ENCODE measurements around the gene BMP15. TPM values are rescaled to one million over a fixed set of nuclear protein-coding genes. Genes with fewer than 3 reads are reported as not detected.

Gene BMP15
- total RNA-seq: not detected

- no peak within 1 kb of the TSS for H3K4me3 Mint-ChIP-seq
- no peaks in the 10 kb centered on the region for H3K4me1 Mint-ChIP-seq (ENCODE audit: low read depth)
- CTCF ChIA-PET: no interaction called here
- POLR2A ChIA-PET: no interaction called here
- intact Hi-C loops (cut with micrococcal nuclease): no loop called here
- no peak for DNase-seq
- H3K36me3 Mint-ChIP-seq: no peaks in the 10 kb centered on the region
- H3K27ac Mint-ChIP-seq: no peak within 1 kb of the TSS
- H3K27me3 Mint-ChIP-seq: no peaks in the 10 kb centered on the region
- H3K9me3 Mint-ChIP-seq: no peaks in the 10 kb centered on the region
Measured at GRCh38 chrX:50910685-50911176, at the start of gene BMP15. Gene BMP15, plus strand, starts transcription at chrX:50910735. Its CDS starts 49 bp downstream, at chrX:50910784.

DNA sequence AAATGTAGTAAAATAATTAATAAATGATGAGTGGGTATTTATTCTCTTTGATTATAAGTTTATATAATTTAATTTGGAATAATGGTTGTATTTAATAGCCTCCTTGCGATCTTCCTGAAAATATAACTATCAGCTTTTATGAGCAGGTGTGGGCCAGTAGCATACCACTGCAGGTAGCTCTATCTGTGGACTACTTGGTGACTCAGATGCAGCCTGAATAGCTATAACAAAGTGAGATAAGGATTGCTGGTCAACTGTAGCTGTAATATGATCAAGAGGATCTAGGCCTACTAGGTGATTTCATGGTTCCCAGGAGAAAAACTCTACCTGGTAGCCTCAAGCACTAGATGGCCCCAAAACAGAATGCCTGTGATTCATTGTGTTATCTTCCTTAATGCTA is 47.1 kb upstream of the BMP15 start:
- H3K27me3 Mint-ChIP-seq: peaks cover 4% of the 10 kb centered on the region
- H3K4me3 Mint-ChIP-seq: no peak overlapping the region

DNA sequence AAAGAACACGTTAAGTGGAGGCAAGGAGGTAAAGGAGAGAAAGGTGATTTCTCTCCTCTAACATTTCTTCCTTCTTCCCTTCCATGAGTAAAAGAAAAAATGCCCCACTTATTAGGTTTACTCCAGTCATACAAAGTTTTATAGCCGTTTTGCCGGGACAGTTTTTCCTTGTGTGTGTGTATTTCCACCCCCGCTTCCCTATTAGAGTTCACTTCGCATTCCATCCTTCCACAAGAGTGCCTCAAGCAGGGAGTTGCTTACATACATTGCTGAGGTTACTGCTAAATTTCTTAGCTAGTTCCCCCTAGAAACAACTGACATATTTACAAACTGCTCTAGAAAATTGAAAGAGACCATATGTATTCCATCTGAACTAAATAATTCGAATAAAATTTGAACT is 45.2 kb upstream of the BMP15 start:
- Mint-ChIP-seq H3K9me3 (no peaks in the 10 kb centered on the region), H3K27me3 (peaks cover 4% of the 10 kb centered on the region), H3K4me1 (ENCODE audit: low read depth) (no peaks in the 10 kb centered on the region), H3K27ac (no peak overlapping the region), H3K36me3 (no peaks in the 10 kb centered on the region), H3K4me3 (no peak overlapping the region)
- DNase-seq: no peak
- POLR2A ChIA-PET: no interaction called here
- CTCF ChIA-PET: no interaction called here
- intact Hi-C loops (cut with micrococcal nuclease): no loop called here

More for the DNA sequence above, 47.1 kb upstream of the BMP15 start:
- no peaks in the 10 kb centered on the region for H3K9me3 Mint-ChIP-seq
- POLR2A ChIA-PET: no interaction called here
- no peak overlapping the region for H3K27ac Mint-ChIP-seq
- CTCF ChIA-PET: no interaction called here
- H3K4me1 Mint-ChIP-seq (ENCODE audit: low read depth): no peaks in the 10 kb centered on the region
- H3K36me3 Mint-ChIP-seq: no peaks in the 10 kb centered on the region
- no peak for DNase-seq
- intact Hi-C loops (cut with micrococcal nuclease): no loop called here

GRCh38 chrX:50871922-50872453 is 38.5 kb upstream of the BMP15 start:
- Mint-ChIP-seq H3K27ac (no peak overlapping the region), H3K9me3 (no peaks in the 10 kb centered on the region), H3K27me3 (no peaks in the 10 kb centered on the region), H3K4me1 (ENCODE audit: low read depth) (no peaks in the 10 kb centered on the region), H3K4me3 (no peak overlapping the region), H3K36me3 (no peaks in the 10 kb centered on the region)
- ChIA-PET POLR2A (no interaction called here), CTCF (no interaction called here)
- intact Hi-C loops (cut with micrococcal nuclease): no loop called here
- no peak for DNase-seq

DNA sequence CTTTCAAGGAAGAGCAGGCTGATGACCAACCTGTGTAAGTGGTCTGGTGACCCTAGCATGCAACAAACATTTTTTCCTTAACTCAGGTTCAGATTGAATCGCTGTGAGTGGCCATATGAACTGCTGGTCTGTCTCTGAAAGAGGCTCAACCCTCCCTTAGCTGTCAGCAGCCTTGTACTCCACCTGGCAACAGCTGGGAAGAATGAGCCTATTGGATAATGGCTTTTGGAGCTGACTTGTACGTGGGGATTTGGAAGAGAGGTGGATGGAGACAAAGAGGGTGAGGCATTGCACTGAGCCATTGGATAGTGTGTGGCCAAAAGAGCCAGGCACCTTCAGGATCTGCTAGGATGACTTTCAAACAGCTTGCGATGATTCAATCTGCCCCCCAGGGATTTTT is 35.7 kb upstream of the BMP15 start:
- Mint-ChIP-seq H3K4me3 (no peak overlapping the region), H3K27ac (no peak overlapping the region), H3K4me1 (ENCODE audit: low read depth) (no peaks in the 10 kb centered on the region), H3K36me3 (no peaks in the 10 kb centered on the region), H3K9me3 (no peaks in the 10 kb centered on the region), H3K27me3 (no peaks in the 10 kb centered on the region)
- DNase-seq: no peak
- intact Hi-C loops (cut with micrococcal nuclease): no loop called here
- CTCF ChIA-PET: no interaction called here
- POLR2A ChIA-PET: no interaction called here

- Mint-ChIP-seq H3K4me1 (ENCODE audit: low read depth) (peaks cover 2% of the 10 kb centered on the region), H3K27ac (no peak overlapping the region), H3K9me3 (no peaks in the 10 kb centered on the region), H3K36me3 (no peaks in the 10 kb centered on the region), H3K4me3 (no peak overlapping the region), H3K27me3 (no peaks in the 10 kb centered on the region)
- ChIA-PET CTCF (no interaction called here), POLR2A (no interaction called here)
- no peak for DNase-seq
- intact Hi-C loops (cut with micrococcal nuclease): no loop called here
Measured at GRCh38 chrX:50876551-50876950, 34.0 kb upstream of the BMP15 start.

DNA sequence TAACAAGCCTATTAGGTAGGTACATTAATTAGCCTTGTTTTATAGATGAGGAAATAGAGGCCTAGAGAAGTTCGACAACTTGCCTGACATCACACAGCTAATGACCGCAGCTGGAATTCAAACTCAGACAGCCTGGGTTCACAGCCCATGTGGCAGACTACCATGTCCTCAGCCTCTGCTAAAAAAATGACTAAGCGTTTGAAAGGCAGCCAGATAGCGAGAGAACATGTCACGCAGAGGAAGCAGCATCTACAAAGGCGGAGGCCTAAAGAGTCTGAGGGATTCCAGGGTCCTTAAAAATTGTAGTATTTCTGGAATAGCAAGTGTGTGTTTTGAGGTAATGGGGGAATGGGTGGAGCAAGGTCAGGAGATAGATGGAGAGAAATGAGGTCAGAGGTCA is 33.2 kb upstream of the BMP15 start:
- intact Hi-C loops (cut with micrococcal nuclease): no loop called here
- DNase-seq: no peak
- H3K4me3 Mint-ChIP-seq: no peak overlapping the region
- ChIA-PET POLR2A (no interaction called here), CTCF (no interaction called here)
- no peaks in the 10 kb centered on the region for H3K36me3 Mint-ChIP-seq
- H3K27ac Mint-ChIP-seq: no peak overlapping the region
- H3K9me3 Mint-ChIP-seq: no peaks in the 10 kb centered on the region
- H3K27me3 Mint-ChIP-seq: no peaks in the 10 kb centered on the region
- peaks cover 2% of the 10 kb centered on the region for H3K4me1 Mint-ChIP-seq (ENCODE audit: low read depth)

DNA sequence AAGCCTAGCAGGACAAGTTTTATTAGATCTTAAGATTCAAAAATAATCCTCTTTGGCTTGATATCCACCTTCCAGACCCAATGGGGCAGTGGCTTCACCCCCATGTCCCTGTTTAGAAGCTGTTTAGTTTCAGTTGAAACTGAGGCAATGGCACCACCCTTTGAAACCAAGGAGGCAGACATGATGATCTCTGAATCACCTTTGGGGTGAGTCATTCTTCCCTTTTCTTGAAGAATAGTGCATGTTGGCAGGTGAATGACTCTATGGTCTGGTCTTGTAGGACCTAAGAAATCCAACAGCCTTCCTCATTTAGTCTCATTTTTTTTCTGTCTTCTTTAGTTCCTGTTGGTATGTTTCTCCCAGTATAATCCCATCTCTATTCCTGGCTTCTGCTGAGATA is 29.5 kb upstream of the BMP15 start:
- no peaks in the 10 kb centered on the region for H3K36me3 Mint-ChIP-seq
- ChIA-PET POLR2A (no interaction called here), CTCF (interaction anchor here (0.7 kb wide), 1 partner anchor 119 kb away, joined by 3 read pairs; no protein-coding TSS in a partner anchor)
- no peak overlapping the region for H3K27ac Mint-ChIP-seq
- no peak overlapping the region for H3K4me3 Mint-ChIP-seq
- intact Hi-C loops (cut with micrococcal nuclease): no loop called here
- no peaks in the 10 kb centered on the region for H3K27me3 Mint-ChIP-seq
- H3K4me1 Mint-ChIP-seq (ENCODE audit: low read depth): peaks cover 2% of the 10 kb centered on the region
- H3K9me3 Mint-ChIP-seq: no peaks in the 10 kb centered on the region
- no peak for DNase-seq

DNA sequence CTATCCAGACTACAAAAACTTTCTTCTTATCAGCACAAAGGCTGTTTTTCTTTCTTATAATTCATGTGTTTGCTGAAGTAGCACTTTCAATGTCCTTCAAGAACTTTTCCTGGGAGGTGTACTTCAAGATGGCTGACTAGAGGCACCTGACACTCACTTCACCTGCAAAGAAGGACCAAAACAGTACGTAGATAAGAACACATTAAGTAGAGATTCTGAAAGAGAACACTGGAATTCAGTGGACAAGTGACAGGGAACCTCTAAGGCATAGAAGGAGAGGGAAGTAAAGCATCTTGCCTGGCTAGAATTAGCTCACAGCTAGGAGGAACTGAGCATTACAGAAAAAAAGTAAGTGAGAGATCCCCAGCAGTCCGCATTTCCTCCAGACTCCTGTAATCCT is 21.7 kb upstream of the BMP15 start:
- DNase-seq: no peak
- H3K4me3 Mint-ChIP-seq: no peak overlapping the region
- no peaks in the 10 kb centered on the region for H3K4me1 Mint-ChIP-seq (ENCODE audit: low read depth)
- H3K36me3 Mint-ChIP-seq: no peaks in the 10 kb centered on the region
- intact Hi-C loops (cut with micrococcal nuclease): no loop called here
- no peak overlapping the region for H3K27ac Mint-ChIP-seq
- ChIA-PET CTCF (no interaction called here), POLR2A (no interaction called here)
- no peaks in the 10 kb centered on the region for H3K9me3 Mint-ChIP-seq
- no peaks in the 10 kb centered on the region for H3K27me3 Mint-ChIP-seq

- CTCF ChIA-PET: no interaction called here
- POLR2A ChIA-PET: no interaction called here
- H3K27ac Mint-ChIP-seq: no peak overlapping the region
- no peaks in the 10 kb centered on the region for H3K4me1 Mint-ChIP-seq (ENCODE audit: low read depth)
- intact Hi-C loops (cut with micrococcal nuclease): no loop called here
- H3K9me3 Mint-ChIP-seq: no peaks in the 10 kb centered on the region
- H3K4me3 Mint-ChIP-seq: no peak overlapping the region
- H3K27me3 Mint-ChIP-seq: no peaks in the 10 kb centered on the region
- DNase-seq: no peak
- H3K36me3 Mint-ChIP-seq: no peaks in the 10 kb centered on the region
Measured at GRCh38 chrX:50889582-50889981, 21.0 kb upstream of the BMP15 start.

DNA sequence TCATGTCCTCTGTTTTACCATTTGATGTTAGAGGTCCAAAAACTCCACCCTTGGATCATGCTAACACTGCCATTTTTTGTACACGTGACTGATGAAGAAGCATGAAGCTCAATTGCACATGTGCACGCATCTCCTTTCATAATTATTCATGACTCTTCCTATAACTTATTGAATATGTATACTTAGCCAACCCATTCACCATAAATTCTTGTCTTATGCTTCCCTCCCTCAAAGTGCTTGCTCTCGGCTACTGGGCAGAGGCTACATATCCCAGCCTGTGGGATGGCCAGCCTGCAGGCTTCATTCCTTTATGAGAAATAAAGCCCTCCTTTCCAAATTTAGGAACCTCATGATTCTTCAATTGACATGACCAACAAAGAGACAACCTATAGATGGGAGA is 17.5 kb upstream of the BMP15 start:
- H3K9me3 Mint-ChIP-seq: no peaks in the 10 kb centered on the region
- intact Hi-C loops (cut with micrococcal nuclease): no loop called here
- H3K36me3 Mint-ChIP-seq: no peaks in the 10 kb centered on the region
- H3K27me3 Mint-ChIP-seq: peaks cover 3% of the 10 kb centered on the region
- ChIA-PET CTCF (no interaction called here), POLR2A (no interaction called here)
- no peak for DNase-seq
- no peak overlapping the region for H3K4me3 Mint-ChIP-seq
- no peak overlapping the region for H3K27ac Mint-ChIP-seq
- no peaks in the 10 kb centered on the region for H3K4me1 Mint-ChIP-seq (ENCODE audit: low read depth)

GRCh38 chrX:50893466-50893865 is 17.1 kb upstream of the BMP15 start:
- CTCF ChIA-PET: no interaction called here
- H3K4me3 Mint-ChIP-seq: no peak overlapping the region

DNA sequence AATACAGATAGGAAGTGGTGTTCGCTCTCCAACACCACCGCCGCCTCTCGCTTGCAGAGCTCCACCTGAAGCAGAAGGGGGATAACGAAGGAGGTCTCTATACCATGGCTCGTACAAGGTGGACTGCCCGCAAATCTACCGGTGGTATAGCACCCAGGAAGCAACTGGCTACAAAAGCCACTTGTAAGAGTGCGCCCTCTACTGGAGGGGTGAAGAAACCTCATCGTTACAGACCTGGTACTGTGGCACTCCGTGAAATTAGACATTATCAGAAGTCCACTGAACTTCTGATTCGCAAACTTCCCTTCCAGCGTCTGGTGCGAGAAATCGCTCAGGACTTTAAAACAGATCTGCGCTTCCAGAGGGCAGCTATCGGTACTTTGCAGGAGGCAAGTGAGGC is 5.2 kb upstream of the BMP15 start:
- Mint-ChIP-seq H3K36me3 (no peaks in the 10 kb centered on the region), H3K9me3 (no peaks in the 10 kb centered on the region), H3K4me3 (no peak overlapping the region), H3K27ac (no peak overlapping the region), H3K27me3 (no peaks in the 10 kb centered on the region), H3K4me1 (ENCODE audit: low read depth) (no peaks in the 10 kb centered on the region)
- ChIA-PET POLR2A (no interaction called here), CTCF (interaction anchor here (0.9 kb wide), 1 partner anchor 25 kb away, joined by 4 read pairs; no protein-coding TSS in a partner anchor)
- no peak for DNase-seq
- intact Hi-C loops (cut with micrococcal nuclease): no loop called here

More at GRCh38 chrX:50893466-50893865, 17.1 kb upstream of the BMP15 start:
- no peaks in the 10 kb centered on the region for H3K36me3 Mint-ChIP-seq
- no peak for DNase-seq
- no peaks in the 10 kb centered on the region for H3K9me3 Mint-ChIP-seq
- POLR2A ChIA-PET: no interaction called here
- H3K4me1 Mint-ChIP-seq (ENCODE audit: low read depth): no peaks in the 10 kb centered on the region
- intact Hi-C loops (cut with micrococcal nuclease): no loop called here
- no peak overlapping the region for H3K27ac Mint-ChIP-seq
- H3K27me3 Mint-ChIP-seq: peaks cover 3% of the 10 kb centered on the region

- DNase-seq: no peak
- no peak overlapping the region for H3K27ac Mint-ChIP-seq
- no peaks in the 10 kb centered on the region for H3K9me3 Mint-ChIP-seq
- intact Hi-C loops (cut with micrococcal nuclease): no loop called here
- CTCF ChIA-PET: no interaction called here
- no peaks in the 10 kb centered on the region for H3K36me3 Mint-ChIP-seq
- H3K4me3 Mint-ChIP-seq: no peak overlapping the region
- no peaks in the 10 kb centered on the region for H3K27me3 Mint-ChIP-seq
- POLR2A ChIA-PET: no interaction called here
- no peaks in the 10 kb centered on the region for H3K4me1 Mint-ChIP-seq (ENCODE audit: low read depth)
Measured at GRCh38 chrX:50913520-50913919, 3.0 kb downstream of the BMP15 start.

Measured in activated CD4-positive, alpha-beta memory T cell treated with anti-CD3 and anti-CD28 coated beads for 36 hours (primary cell).